Lung (tissue), 12 donors: ENCODE measurements around the gene EPS8L1. TPM values are rescaled to one million over a fixed set of nuclear protein-coding genes. Genes with fewer than 3 reads are reported as not detected.
"Not testable (repeated sequence)": the region's sequence is repeated elsewhere in the genome, so short reads cannot be mapped to it uniquely, and the experiment has no call there.

Source experiments
- ATAC-seq: fragments of 200-7000 bp; cut with Tn5 transposase; one replicate; pipeline ENCODE4 v1.9.1; 2020; ENCODE audit warnings: moderate number of reproducible peaks; ENCODE audit not compliant: insufficient read depth, low FRiP score
- DNase-seq, 3 donors: peaks; one replicate each; pipeline ENCODE4 v3.0.0-alpha.2; 2013 to 2017
- H3K27ac ChIP-seq, 2 donors: one replicate each; pipeline ENCODE4 v1.5.1; 2013; ENCODE audit warnings: mild to moderate bottlenecking in 2 of 2, moderate library complexity in 2 of 2, control low read depth in 1 of 2, inconsistent platforms in 1 of 2, low read depth in 1 of 2, low read length in 1 of 2
- H3K27me3 ChIP-seq, 3 donors: one replicate each; pipeline ENCODE4 v1.5.1; 2013; ENCODE audit warnings: low read length in 2 of 3; ENCODE audit not compliant: control insufficient read depth in 3 of 3, insufficient read depth in 3 of 3
- H3K36me3 ChIP-seq, 4 donors: one replicate each; pipeline ENCODE4 v1.5.1; 2013; ENCODE audit warnings: low read length in 4 of 4, mild to moderate bottlenecking in 1 of 4, moderate library complexity in 1 of 4; ENCODE audit not compliant: control insufficient read depth in 4 of 4, insufficient read depth in 4 of 4
- H3K4me1 ChIP-seq, 5 donors: one replicate each; pipeline ENCODE4 v1.5.1; 2013; ENCODE audit warnings: low read length in 5 of 5, mild to moderate bottlenecking in 2 of 5, moderate library complexity in 1 of 5; ENCODE audit not compliant: control insufficient read depth in 5 of 5, insufficient read depth in 5 of 5
- H3K4me3 ChIP-seq: one replicate; pipeline ENCODE4 v1.5.1; 2013; ENCODE audit warnings: mild to moderate bottlenecking, control low read depth, moderate library complexity
- H3K9ac ChIP-seq, 2 donors: one replicate each; pipeline ENCODE4 v1.5.1; 2013; ENCODE audit warnings: low read length in 2 of 2, control low read depth in 1 of 2; ENCODE audit not compliant: insufficient read depth in 1 of 2
- H3K9me3 ChIP-seq, 4 donors: one replicate each; pipeline ENCODE4 v1.5.1; 2013; ENCODE audit warnings: low read length in 3 of 4, mild to moderate bottlenecking in 1 of 4, moderate library complexity in 1 of 4; ENCODE audit not compliant: control insufficient read depth in 4 of 4, insufficient read depth in 3 of 4
- CTCF ChIP-seq: IDR thresholded peaks from 2 replicates; pipeline ENCODE4 v1.5.1; 2012; ENCODE audit warnings: mild to moderate bottlenecking; ENCODE audit errors: control extremely low read depth, extremely low read depth
- WGBS, 2 donors: extraction: QIAGEN DNeasy Blood & Tissue Kit; methylation state at CpG; one replicate each; pipeline ENCODE4 v1.1.7; 2013; 5-methylcytosine and 5-hydroxymethylcytosine counted together
- polyA plus RNA-seq, 2 donors: library from polyadenylated mRNA; stranded (reverse); fragments of 200-250 nt; gene quantifications; one replicate each; pipeline ENCODE4 v1.2.1, GENCODE V29; 2013
- total RNA-seq, 2 donors: library from RNA; depleted of rRNA in 1 of 2; stranded (reverse); fragments of >200 nt in 1 of 2; gene quantifications; one replicate each; pipeline ENCODE4 v1.2.1, GENCODE V29; 2014 to 2021
- donor health status: control.
- donor health status: control.
- donor health status: Bipolar disorder and iron deficiency.
- donor health status: healthy.
- donor health status: DM: yes; HTN: yes; CAD: no.

EPS8L1 gene
- total and polyA plus RNA-seq, 4 donors: 19.5 to 61.8 (median 36.8) TPM

GRCh38 chr19:55034751-55035150 lies 40.9 kb upstream of the EPS8L1 start:
- Histone ChIP-seq H3K27me3 (no peaks in the 10 kb centered on the region), H3K4me3 (no peak overlapping the region), H3K36me3 (no peaks in the 10 kb centered on the region), H3K4me1 (no peaks in the 10 kb centered on the region), H3K27ac (no peak overlapping the region), H3K9ac (no peak overlapping the region), H3K9me3 (no peaks in the 10 kb centered on the region)
- DNase-seq: no peak
- no peak for TF ChIP-seq CTCF
- WGBS, 2 donors: 95% methylated on average over 13 of the region's 13 CpGs
- ATAC-seq: no peak

- no peak overlapping the region for H3K9ac ChIP-seq
- no peaks in the 10 kb centered on the region for H3K27me3 ChIP-seq
- WGBS, 2 donors: 78 to 98% methylated on average over 2 of the region's 2 CpGs
- no peaks in the 10 kb centered on the region for H3K4me1 ChIP-seq
- DNase-seq: no peak
- no peaks in the 10 kb centered on the region for H3K36me3 ChIP-seq
- no peak for ATAC-seq
- H3K27ac ChIP-seq: no peak overlapping the region
- no peaks in the 10 kb centered on the region for H3K9me3 ChIP-seq
- TF ChIP-seq CTCF: no peak
- H3K4me3 ChIP-seq: no peak overlapping the region
Measured at GRCh38 chr19:55036058-55036457, 39.6 kb upstream of the EPS8L1 start.

- H3K4me1 ChIP-seq, H3K9me3 ChIP-seq, H3K27me3 ChIP-seq, H3K9ac ChIP-seq, DNase-seq, H3K27ac ChIP-seq, H3K4me3 ChIP-seq, H3K36me3 ChIP-seq, ATAC-seq: not testable (repeated sequence)
- 94% methylated on average over 6 of the region's 6 CpGs for WGBS, 2 donors
Measured at GRCh38 chr19:55037603-55038002, 38.1 kb upstream of the EPS8L1 start.

GRCh38 chr19:55040654-55041053 lies 35.0 kb upstream of the EPS8L1 start:
- peaks cover 0 to 16% (median 1%) of the 10 kb centered on the region in 4 donors for H3K36me3 ChIP-seq
- not testable (repeated sequence) for H3K9me3 ChIP-seq, H3K27ac ChIP-seq, H3K4me1 ChIP-seq, ATAC-seq, H3K9ac ChIP-seq, H3K27me3 ChIP-seq, H3K4me3 ChIP-seq, DNase-seq
- WGBS, 2 donors: 85 to 87% methylated on average over 12 of the region's 12 CpGs

GRCh38 chr19:55041244-55041626 lies 34.4 kb upstream of the EPS8L1 start:
- 74 to 83% methylated on average over 10 of the region's 10 CpGs for WGBS, 2 donors
- no peaks in the 10 kb centered on the region for H3K9me3 ChIP-seq
- no peak for TF ChIP-seq CTCF
- no peaks in the 10 kb centered on the region for H3K27me3 ChIP-seq
- H3K4me3 ChIP-seq: no peak overlapping the region
- DNase-seq (no peak), ATAC-seq (no peak)
- H3K36me3 ChIP-seq: peaks cover 0 to 18% (median 1%) of the 10 kb centered on the region in 4 donors
- no peak overlapping the region for H3K9ac ChIP-seq
- H3K27ac ChIP-seq: no peak overlapping the region
- H3K4me1 ChIP-seq: peaks cover 0 to 2% (median 0%) of the 10 kb centered on the region in 5 donors
